HEK293 (cell line): Measurements from ENCODE around the gene CHMP6.
A peak's percentile ranks its signal among the peaks of the same experiment; 100 is the strongest.

Source experiments
- CTCF ChIA-PET: fragments of 350-600 bp; formaldehyde crosslinking; extraction: SDS; loops from one replicate; lab custom pipeline; 2021; ENCODE audit warnings: antibody characterized with exemption; lab: Yijun Ruan, JAX
- POLR2A ChIA-PET: fragments of 300-600 bp; formaldehyde crosslinking; extraction: SDS; loops from one replicate; lab custom pipeline; 2020; ENCODE audit warnings: antibody characterized with exemption, inconsistent platforms; lab: Yijun Ruan, JAX
- H3K27ac ChIP-seq: fragments of 200-500 bp; sonication (Bioruptor generic); 2 replicates; pipeline ENCODE4 v1.5.1; 2014; ENCODE audit warnings: low read depth, low read length, control low read depth, inconsistent platforms; ENCODE audit errors: extremely low read depth
- H3K36me3 ChIP-seq, 2 experiments: fragments of 200-500 bp in 1 of 2; sonication (Bioruptor generic) in 1 of 2; 1 replicate in 1 of 2; 2 replicates in 1 of 2; pipeline ENCODE4 v1.5.1; 2014 to 2017; ENCODE audit warnings: inconsistent platforms in 2 of 2, low read length in 2 of 2; ENCODE audit not compliant: control insufficient read depth in 2 of 2, insufficient read depth in 1 of 2
- H3K4me1 ChIP-seq: fragments of 200-500 bp; sonication (Bioruptor generic); 2 replicates; pipeline ENCODE4 v1.5.1; 2014; ENCODE audit warnings: mild to moderate bottlenecking, low read length, inconsistent platforms; ENCODE audit not compliant: control insufficient read depth, insufficient read depth
- H3K4me3 ChIP-seq: 2 replicates; pipeline ENCODE4 v1.5.1; 2011; ENCODE audit warnings: low read depth, mild to moderate bottlenecking, control low read depth, low read length, moderate library complexity
- H3K9me3 ChIP-seq: fragments of 200-500 bp; sonication (Bioruptor generic); 2 replicates; pipeline ENCODE4 v1.5.1; 2014; ENCODE audit warnings: low read depth, low read length, inconsistent platforms; ENCODE audit not compliant: control insufficient read depth, insufficient read depth
- GFI1B ChIP-seq: fragments of 450-650 bp; formaldehyde crosslinking; IDR thresholded peaks from 2 replicates; pipeline ENCODE4 v1.5.1; 2016; ENCODE audit warnings: missing biosample characterization, missing genetic modification characterization
- KLF7 ChIP-seq: fragments of 450-650 bp; formaldehyde crosslinking; IDR thresholded peaks from 2 replicates; pipeline ENCODE4 v1.5.1; 2016; ENCODE audit warnings: missing biosample characterization, missing genetic modification characterization, borderline replicate concordance
- SCRT2 ChIP-seq: fragments of 450-650 bp; formaldehyde crosslinking; IDR thresholded peaks from 2 replicates; pipeline ENCODE4 v1.5.1; 2016; ENCODE audit warnings: missing biosample characterization, missing genetic modification characterization
- ZBTB8A ChIP-seq: fragments of 450-650 bp; formaldehyde crosslinking; IDR thresholded peaks from 2 replicates; pipeline ENCODE4 v1.5.1; 2016; ENCODE audit warnings: missing biosample characterization, missing genetic modification characterization
- ZNF214 ChIP-seq: fragments of 450-650 bp; formaldehyde crosslinking; IDR thresholded peaks from 2 replicates; pipeline ENCODE4 v1.5.1; 2017; ENCODE audit warnings: missing biosample characterization, mild to moderate bottlenecking, missing genetic modification characterization, borderline replicate concordance
- ZNF311 ChIP-seq: fragments of 450-650 bp; formaldehyde crosslinking; IDR thresholded peaks from 2 replicates; pipeline ENCODE4 v1.5.1; 2017; ENCODE audit warnings: missing biosample characterization, missing genetic modification characterization, borderline replicate concordance
- ZNF530 ChIP-seq: fragments of 450-650 bp; formaldehyde crosslinking; IDR thresholded peaks from 2 replicates; pipeline ENCODE4 v1.5.1; 2016; ENCODE audit warnings: low read depth, missing biosample characterization, missing genetic modification characterization
- ZNF610 ChIP-seq: fragments of 450-650 bp; formaldehyde crosslinking; IDR thresholded peaks from 2 replicates; pipeline ENCODE4 v1.5.1; 2016; ENCODE audit warnings: missing biosample characterization, missing genetic modification characterization, borderline replicate concordance
- ZNF660 ChIP-seq: fragments of 450-650 bp; IDR thresholded peaks from 2 replicates; pipeline ENCODE4 v1.5.1; 2018; ENCODE audit warnings: missing biosample characterization, mild to moderate bottlenecking, missing genetic modification characterization
- ZNF670 ChIP-seq: fragments of 450-650 bp; formaldehyde crosslinking; IDR thresholded peaks from 2 replicates; pipeline ENCODE4 v1.5.1; 2016; ENCODE audit warnings: missing biosample characterization, missing genetic modification characterization, low read depth
- ZNF76 ChIP-seq: fragments of 450-650 bp; formaldehyde crosslinking; IDR thresholded peaks from 2 replicates; pipeline ENCODE4; 2016; ENCODE audit warnings: low read depth, missing biosample characterization, missing genetic modification characterization, borderline replicate concordance
- ZNF776 ChIP-seq: fragments of 450-650 bp; formaldehyde crosslinking; IDR thresholded peaks from 2 replicates; pipeline ENCODE4 v1.5.0; 2017; ENCODE audit warnings: missing biosample characterization, missing genetic modification characterization, borderline replicate concordance
- ZNF837 ChIP-seq: fragments of 450-650 bp; formaldehyde crosslinking; IDR thresholded peaks from 2 replicates; pipeline ENCODE4 v1.5.1; 2016; ENCODE audit warnings: missing biosample characterization, missing genetic modification characterization
- TF ChIP-seq, protein P1 (sequence below): fragments of 450-650 bp; formaldehyde crosslinking; IDR thresholded peaks from 2 replicates; pipeline ENCODE4 v1.5.1; 2016; ENCODE audit warnings: missing biosample characterization, missing genetic modification characterization
- TF ChIP-seq, protein P2 (sequence below): fragments of 450-650 bp; formaldehyde crosslinking; IDR thresholded peaks from 2 replicates; pipeline ENCODE4 v1.5.1; 2016; ENCODE audit warnings: missing biosample characterization, missing genetic modification characterization
- TF ChIP-seq, protein P3 (sequence below): fragments of 450-650 bp; formaldehyde crosslinking; IDR thresholded peaks from 2 replicates; pipeline ENCODE4 v1.5.1; 2016; ENCODE audit warnings: missing biosample characterization, missing genetic modification characterization
- TF ChIP-seq, protein P4 (sequence below): fragments of 450-650 bp; formaldehyde crosslinking; IDR thresholded peaks from 2 replicates; pipeline ENCODE4 v1.5.1; 2017; ENCODE audit warnings: missing biosample characterization, missing genetic modification characterization
- TF ChIP-seq, protein P5 (sequence below): fragments of 450-650 bp; formaldehyde crosslinking; optimal IDR thresholded peaks from 2 replicates; pipeline ENCODE3; 2016; ENCODE audit warnings: missing biosample characterization, mild to moderate bottlenecking, missing genetic modification characterization
- TF ChIP-seq, protein P6 (sequence below): sonication (generic); formaldehyde crosslinking; IDR thresholded peaks from 2 replicates; pipeline ENCODE4 v1.8.1; 2022; ENCODE audit warnings: mild to moderate bottlenecking, moderate library complexity, missing genetic modification reagents
- TF ChIP-seq, protein P7 (sequence below): fragments of 450-650 bp; formaldehyde crosslinking; IDR thresholded peaks from 2 replicates; pipeline ENCODE4 v1.5.1; 2016; ENCODE audit warnings: missing biosample characterization, missing genetic modification characterization

The CHMP6 gene

DNA sequence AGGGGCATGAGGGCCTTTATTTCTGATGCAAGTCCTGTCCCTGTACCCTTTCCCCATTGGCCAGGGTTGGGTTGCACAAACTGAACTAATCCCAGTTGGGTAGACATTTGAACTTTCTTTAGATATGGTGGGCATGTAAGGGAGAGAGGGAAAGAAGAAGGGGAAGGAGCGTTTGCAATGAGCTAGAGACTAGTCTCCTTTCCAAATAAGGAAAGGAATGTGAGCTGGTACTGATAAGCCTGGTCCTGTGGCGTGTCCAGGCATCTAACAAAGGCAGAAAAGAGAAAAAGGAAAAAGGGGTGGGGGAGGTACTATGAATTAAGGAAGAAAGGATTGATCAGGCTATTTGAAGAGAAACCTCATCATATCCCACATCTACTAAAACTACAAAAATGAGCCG lies 20.3 kb downstream of the CHMP6 start:
- POLR2A ChIA-PET = interaction anchor here (0.6 to 0.8 kb wide), 2 partner anchors 10 to 33 kb away, joined by 3 read pairs; no protein-coding TSS in a partner anchor
- Histone ChIP-seq H3K36me3 (no peaks in the 10 kb centered on the region), H3K4me1 (no peaks in the 10 kb centered on the region)
- no peak for TF ChIP-seq ZNF530 (tag by site-specific recombination)
- TF ChIP-seq ZNF610 = peak; percentile 61; the same call in 1 of the 2 replicates
- TF ChIP-seq, all 188 proteins: peak for 1
- CTCF ChIA-PET = interaction anchor here (1.2 to 2.3 kb wide), 3 partner anchors 12 to 90 kb away, joined by 3 to 13 read pairs (median 6); no protein-coding TSS in a partner anchor
- H3K27ac ChIP-seq = no peak overlapping the region
- H3K4me3 ChIP-seq = no peak overlapping the region
- no peaks in the 10 kb centered on the region for H3K9me3 ChIP-seq

DNA sequence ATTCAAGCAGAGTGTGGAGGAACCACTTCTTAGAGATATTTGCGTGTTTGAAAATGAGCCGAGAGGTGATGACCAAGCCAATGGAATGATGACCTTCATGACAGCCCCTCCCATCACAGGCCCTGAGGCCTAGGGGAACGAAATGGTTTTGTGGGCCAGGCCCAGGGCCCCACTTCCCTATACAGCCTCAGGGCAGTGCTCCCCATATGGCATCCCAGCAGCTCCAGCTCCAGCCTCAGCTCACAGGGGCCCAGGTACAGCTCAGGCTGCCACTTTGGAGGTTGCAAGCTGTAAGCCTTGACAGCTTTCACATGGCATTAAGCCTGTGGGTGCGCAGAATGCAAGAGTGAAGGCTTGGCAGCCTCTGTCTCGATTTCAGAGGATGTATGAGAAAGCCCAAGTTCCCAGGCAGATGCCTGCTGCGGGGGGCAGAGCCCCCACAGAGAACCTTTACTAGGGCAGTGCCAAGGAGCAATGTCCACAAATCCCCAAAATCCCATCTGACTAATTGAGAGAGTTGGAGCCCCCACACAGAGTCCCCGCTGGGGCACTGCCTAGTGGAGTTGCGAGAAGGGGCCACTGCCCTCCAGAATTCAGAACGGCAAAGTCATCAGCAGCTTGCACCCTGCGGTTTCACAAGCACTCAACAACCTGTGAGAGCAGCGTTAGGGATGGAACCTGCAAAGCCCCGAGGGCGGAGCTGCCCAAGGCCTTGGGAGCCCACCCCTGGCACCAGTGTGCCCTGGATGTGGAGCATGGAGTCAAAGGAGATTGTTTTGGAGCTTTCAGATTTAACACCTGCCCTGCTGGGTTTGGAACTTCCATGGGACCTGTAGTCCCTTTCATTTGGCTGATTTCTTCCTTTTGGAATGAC lies 21.2 kb downstream of the CHMP6 start:
- Histone ChIP-seq H3K4me3 (no peak overlapping the region), H3K27ac (no peak overlapping the region), H3K9me3 (no peaks in the 10 kb centered on the region), H3K36me3 (no peaks in the 10 kb centered on the region), H3K4me1 (no peaks in the 10 kb centered on the region)
- CTCF ChIA-PET = interaction anchor here (0.7 to 2.3 kb wide), 5 partner anchors 10 to 188 kb away, joined by 3 to 13 read pairs (median 4); no protein-coding TSS in a partner anchor
- POLR2A ChIA-PET = interaction anchor here (0.7 to 0.8 kb wide), 2 partner anchors 10 to 17 kb away, joined by 3 to 4 read pairs; no protein-coding TSS in a partner anchor
- TF ChIP-seq ZBTB8A (tag by site-specific recombination) (no peak), ZNF311 (tag by site-specific recombination) (no peak), ZNF776 (no peak), ZNF214 (no peak), ZNF76 (tag by site-specific recombination) (no peak), SCRT2 (tag by site-specific recombination) (peak; percentile 65), KLF7 (no peak), ZNF660 (tag by site-specific recombination) (no peak), GFI1B (tag by site-specific recombination) (no peak), ZNF837 (tag by site-specific recombination) (no peak), ZNF670 (tag by site-specific recombination) (no peak)
- TF ChIP-seq, protein P1, sequence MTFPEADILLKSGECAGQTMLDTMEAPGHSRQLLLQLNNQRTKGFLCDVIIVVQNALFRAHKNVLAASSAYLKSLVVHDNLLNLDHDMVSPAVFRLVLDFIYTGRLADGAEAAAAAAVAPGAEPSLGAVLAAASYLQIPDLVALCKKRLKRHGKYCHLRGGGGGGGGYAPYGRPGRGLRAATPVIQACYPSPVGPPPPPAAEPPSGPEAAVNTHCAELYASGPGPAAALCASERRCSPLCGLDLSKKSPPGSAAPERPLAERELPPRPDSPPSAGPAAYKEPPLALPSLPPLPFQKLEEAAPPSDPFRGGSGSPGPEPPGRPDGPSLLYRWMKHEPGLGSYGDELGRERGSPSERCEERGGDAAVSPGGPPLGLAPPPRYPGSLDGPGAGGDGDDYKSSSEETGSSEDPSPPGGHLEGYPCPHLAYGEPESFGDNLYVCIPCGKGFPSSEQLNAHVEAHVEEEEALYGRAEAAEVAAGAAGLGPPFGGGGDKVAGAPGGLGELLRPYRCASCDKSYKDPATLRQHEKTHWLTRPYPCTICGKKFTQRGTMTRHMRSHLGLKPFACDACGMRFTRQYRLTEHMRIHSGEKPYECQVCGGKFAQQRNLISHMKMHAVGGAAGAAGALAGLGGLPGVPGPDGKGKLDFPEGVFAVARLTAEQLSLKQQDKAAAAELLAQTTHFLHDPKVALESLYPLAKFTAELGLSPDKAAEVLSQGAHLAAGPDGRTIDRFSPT (tag by site-specific recombination) = 0 out of 2 replicates have a peak, but pooled peaks have one; percentile 23
- TF ChIP-seq, protein P2, sequence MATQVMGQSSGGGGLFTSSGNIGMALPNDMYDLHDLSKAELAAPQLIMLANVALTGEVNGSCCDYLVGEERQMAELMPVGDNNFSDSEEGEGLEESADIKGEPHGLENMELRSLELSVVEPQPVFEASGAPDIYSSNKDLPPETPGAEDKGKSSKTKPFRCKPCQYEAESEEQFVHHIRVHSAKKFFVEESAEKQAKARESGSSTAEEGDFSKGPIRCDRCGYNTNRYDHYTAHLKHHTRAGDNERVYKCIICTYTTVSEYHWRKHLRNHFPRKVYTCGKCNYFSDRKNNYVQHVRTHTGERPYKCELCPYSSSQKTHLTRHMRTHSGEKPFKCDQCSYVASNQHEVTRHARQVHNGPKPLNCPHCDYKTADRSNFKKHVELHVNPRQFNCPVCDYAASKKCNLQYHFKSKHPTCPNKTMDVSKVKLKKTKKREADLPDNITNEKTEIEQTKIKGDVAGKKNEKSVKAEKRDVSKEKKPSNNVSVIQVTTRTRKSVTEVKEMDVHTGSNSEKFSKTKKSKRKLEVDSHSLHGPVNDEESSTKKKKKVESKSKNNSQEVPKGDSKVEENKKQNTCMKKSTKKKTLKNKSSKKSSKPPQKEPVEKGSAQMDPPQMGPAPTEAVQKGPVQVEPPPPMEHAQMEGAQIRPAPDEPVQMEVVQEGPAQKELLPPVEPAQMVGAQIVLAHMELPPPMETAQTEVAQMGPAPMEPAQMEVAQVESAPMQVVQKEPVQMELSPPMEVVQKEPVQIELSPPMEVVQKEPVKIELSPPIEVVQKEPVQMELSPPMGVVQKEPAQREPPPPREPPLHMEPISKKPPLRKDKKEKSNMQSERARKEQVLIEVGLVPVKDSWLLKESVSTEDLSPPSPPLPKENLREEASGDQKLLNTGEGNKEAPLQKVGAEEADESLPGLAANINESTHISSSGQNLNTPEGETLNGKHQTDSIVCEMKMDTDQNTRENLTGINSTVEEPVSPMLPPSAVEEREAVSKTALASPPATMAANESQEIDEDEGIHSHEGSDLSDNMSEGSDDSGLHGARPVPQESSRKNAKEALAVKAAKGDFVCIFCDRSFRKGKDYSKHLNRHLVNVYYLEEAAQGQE (tag by site-specific recombination) = no peak
- TF ChIP-seq, protein P3, sequence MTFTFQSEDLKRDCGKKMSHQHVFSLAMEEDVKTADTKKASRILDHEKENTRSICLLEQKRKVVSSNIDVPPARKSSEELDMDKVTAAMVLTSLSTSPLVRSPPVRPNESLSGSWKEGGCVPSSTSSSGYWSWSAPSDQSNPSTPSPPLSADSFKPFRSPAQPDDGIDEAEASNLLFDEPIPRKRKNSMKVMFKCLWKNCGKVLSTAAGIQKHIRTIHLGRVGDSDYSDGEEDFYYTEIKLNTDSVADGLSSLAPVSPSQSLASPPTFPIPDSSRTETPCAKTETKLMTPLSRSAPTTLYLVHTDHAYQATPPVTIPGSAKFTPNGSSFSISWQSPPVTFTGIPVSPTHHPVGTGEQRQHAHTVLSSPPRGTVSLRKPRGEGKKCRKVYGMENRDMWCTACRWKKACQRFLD (tag by site-specific recombination) = no peak
- TF ChIP-seq, protein P4, sequence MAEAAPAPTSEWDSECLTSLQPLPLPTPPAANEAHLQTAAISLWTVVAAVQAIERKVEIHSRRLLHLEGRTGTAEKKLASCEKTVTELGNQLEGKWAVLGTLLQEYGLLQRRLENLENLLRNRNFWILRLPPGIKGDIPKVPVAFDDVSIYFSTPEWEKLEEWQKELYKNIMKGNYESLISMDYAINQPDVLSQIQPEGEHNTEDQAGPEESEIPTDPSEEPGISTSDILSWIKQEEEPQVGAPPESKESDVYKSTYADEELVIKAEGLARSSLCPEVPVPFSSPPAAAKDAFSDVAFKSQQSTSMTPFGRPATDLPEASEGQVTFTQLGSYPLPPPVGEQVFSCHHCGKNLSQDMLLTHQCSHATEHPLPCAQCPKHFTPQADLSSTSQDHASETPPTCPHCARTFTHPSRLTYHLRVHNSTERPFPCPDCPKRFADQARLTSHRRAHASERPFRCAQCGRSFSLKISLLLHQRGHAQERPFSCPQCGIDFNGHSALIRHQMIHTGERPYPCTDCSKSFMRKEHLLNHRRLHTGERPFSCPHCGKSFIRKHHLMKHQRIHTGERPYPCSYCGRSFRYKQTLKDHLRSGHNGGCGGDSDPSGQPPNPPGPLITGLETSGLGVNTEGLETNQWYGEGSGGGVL (tag by site-specific recombination) = no peak
- TF ChIP-seq, protein P5, sequence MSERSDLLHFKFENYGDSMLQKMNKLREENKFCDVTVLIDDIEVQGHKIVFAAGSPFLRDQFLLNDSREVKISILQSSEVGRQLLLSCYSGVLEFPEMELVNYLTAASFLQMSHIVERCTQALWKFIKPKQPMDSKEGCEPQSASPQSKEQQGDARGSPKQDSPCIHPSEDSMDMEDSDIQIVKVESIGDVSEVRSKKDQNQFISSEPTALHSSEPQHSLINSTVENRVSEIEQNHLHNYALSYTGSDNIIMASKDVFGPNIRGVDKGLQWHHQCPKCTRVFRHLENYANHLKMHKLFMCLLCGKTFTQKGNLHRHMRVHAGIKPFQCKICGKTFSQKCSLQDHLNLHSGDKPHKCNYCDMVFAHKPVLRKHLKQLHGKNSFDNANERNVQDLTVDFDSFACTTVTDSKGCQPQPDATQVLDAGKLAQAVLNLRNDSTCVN (tag by site-specific recombination) = no peak
- TF ChIP-seq, protein P6, sequence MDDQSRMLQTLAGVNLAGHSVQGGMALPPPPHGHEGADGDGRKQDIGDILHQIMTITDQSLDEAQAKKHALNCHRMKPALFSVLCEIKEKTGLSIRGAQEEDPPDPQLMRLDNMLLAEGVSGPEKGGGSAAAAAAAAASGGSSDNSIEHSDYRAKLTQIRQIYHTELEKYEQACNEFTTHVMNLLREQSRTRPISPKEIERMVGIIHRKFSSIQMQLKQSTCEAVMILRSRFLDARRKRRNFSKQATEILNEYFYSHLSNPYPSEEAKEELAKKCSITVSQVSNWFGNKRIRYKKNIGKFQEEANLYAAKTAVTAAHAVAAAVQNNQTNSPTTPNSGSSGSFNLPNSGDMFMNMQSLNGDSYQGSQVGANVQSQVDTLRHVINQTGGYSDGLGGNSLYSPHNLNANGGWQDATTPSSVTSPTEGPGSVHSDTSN (CRISPR knock-in tag) = no peak
- TF ChIP-seq, protein P7, sequence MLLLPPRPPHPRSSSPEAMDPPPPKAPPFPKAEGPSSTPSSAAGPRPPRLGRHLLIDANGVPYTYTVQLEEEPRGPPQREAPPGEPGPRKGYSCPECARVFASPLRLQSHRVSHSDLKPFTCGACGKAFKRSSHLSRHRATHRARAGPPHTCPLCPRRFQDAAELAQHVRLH (tag by site-specific recombination) = no peak
